Posterior cingulate gyrus (tissue), 11 donors: ENCODE data around the gene CCM2.

Experiments
- DNase-seq, 10 donors: peaks; one replicate each; pipeline versions ENCODE4 v3.0.0 to v3.0.0-alpha.2; 2020 to 2021; ENCODE audit warnings: mixed read lengths in 3 of 10
- intact Hi-C: fragments of 100-400 bp; cut with DNase I; formaldehyde crosslinking; loops from one replicate; pipeline ENCODE4 v1.15.1; 2023

CCM2 gene

GRCh38 chr7:45073786-45074527 lies 74.0 kb downstream of the CCM2 start:
- intact Hi-C loops, result loop anchor here (10.0 kb wide), 1 partner anchor 189 kb away; the partner anchor contains the start of gene PURB
- peak in 8 of 10 donors; percentile 43 to 94 (median 60) for DNase-seq

DNA sequence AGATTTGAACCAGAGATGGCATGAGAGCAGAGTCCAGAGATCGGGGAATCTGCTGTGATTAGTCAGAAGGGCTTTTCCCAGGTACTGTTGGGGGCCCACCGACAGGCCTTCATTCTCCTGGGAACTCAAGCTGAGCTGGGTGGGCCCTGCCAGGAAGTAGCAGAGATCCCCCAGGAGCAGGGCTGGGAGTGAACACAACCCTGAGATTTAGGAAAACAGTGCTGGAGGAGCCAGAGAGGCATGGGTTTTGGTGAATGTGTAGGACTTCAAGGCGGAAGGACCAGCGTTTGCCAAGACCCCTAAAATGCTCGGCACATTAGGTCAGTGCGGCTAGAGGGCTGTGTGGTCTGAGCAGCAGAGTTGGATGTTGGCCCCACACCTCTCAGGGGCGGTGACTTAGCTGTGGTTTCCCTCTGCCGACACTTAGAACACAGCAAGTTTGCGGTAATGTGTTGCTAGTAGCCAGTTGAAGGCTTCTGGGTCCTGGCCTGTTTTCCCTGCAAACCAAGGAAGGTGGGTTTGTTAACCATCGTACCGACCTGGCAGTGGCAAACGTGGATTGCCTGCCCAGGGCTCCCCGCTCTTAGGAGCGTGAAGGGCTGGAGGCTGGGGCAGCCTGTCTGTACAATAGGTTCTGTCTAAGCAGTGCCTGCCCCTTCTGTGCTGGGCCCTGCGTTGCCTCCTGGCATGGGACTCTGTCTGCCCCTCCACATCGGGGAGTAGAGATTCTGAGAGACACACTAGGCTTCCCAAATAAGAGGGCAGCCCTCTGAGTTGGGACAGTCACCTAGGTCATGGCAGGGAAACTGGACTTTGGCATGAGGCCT lies 74.7 kb downstream of the CCM2 start:
- DNase-seq, result peak in 1 of 10 donors; percentile 74
- intact Hi-C loops, result loop anchor here (10.0 kb wide), 1 partner anchor 190 kb away; the partner anchor contains the start of gene PURB

DNA sequence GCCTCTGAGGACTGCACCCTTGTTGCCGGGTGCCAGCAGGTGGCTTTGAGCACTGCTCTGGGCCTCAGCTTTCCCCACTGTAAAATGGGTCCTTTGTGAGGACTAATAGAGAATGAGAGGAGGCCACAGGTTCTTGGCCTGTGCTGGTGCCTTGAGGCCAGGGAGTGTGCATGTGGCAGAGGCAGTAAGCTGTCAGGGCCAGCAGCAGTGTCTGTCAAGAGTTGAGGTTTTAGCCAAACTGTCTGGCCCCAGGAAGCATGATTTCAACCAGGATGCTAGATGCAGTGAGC lies 75.3 kb downstream of the CCM2 start:
- no peak for DNase-seq
- intact Hi-C loops, result loop anchor here (10.0 kb wide), 1 partner anchor 190 kb away; the partner anchor contains the start of gene PURB

DNA sequence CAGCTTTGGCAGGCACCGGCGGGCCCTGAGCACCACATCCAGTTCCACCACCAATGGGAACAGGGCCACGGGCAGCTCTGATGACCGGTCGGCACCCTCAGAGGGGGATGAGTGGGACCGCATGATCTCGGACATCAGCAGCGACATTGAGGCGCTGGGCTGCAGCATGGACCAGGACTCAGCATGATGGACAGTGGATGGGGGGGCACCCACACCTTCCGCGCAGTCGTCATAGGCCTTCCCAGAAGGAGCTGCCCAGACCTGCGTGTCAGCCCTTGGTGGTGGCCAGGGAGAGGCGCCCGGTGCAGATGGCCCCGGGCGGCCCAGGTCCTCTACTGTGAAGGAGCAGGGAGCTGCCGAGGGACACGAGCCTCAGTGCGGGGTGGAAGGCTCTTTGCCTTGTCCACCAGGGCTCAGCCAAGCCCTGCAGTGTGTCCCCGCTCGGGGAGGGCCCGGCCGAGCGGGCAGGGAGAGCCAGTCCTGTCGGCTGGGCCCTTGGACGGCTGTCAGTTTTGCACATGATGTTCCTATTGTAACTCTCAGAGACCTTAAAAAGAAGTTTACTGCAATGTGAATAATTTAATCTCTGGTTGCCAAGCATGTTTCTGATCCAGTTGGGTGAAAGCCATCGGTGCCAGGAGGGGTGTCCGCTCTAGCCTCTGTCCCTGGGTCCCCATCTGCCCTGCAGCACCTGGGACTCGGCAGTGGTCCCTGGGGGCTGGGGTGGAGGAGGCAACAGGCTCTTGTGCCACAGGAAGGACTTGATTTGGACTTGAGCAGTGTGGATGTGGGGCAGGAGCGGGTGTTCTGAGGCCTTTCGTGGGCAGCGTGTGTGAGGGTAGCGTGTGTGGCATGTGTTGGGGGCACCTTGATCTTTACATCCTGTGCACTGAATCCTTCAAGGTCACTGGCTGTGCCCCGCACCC lies 76.1 kb downstream of the CCM2 start:
- DNase-seq, result peak in 3 of 10 donors; percentile 10 to 81 (median 33)
- intact Hi-C loops, result loop anchor here (10.0 kb wide), 1 partner anchor 191 kb away; the partner anchor contains the start of gene PURB

- DNase-seq, result no peak
- intact Hi-C loops, result loop anchor here (10.0 kb wide), 1 partner anchor 192 kb away; the partner anchor contains the start of gene PURB
Measured at GRCh38 chr7:45076946-45077345, 76.9 kb downstream of the CCM2 start.

- no peak for DNase-seq
- intact Hi-C loops, result loop anchor here (10.0 kb wide), 1 partner anchor 193 kb away; the partner anchor contains the start of gene PURB
Measured at GRCh38 chr7:45077579-45077978, 77.6 kb downstream of the CCM2 start.

DNA sequence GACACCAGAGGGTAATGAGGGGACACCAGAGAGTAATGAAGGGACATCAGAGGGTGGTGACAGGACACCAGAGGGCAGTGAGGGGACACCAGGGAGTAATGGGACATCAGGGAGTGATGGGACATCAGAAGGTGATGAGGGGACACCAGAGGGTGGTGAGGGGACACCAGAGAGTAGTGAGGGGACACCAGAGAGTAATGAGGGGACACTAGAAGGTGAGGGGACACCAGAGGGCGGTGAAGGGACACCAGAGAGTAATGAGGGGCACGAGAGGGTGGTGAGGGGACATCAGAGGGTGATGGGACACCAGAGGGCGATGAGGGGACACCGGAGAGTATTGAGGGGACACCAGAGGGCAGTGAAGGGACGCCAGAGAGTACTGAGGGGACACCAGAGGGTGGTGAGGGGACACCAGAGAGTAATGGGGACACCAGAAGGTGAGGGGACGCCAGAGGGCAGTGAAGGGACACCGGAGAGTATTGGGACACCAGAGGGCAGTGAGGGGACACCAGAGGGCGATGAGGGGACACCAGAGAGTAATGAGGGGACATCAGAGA lies 78.2 kb downstream of the CCM2 start:
- DNase-seq, result no peak
- intact Hi-C loops, result loop anchor here (10.0 kb wide), 1 partner anchor 193 kb away; the partner anchor contains the start of gene PURB

GRCh38 chr7:45080265-45080957 lies 80.4 kb downstream of the CCM2 start:
- DNase-seq, result peak in 2 of 10 donors; percentile 72 to 80
- intact Hi-C loops, result loop anchor here (10.0 kb wide), 1 partner anchor 54 kb away; no protein-coding TSS in a partner anchor

- intact Hi-C loops, result loop anchor here (10.0 kb wide), 1 partner anchor 54 kb away; no protein-coding TSS in a partner anchor
- DNase-seq, result peak in 1 of 10 donors; percentile 52
Measured at GRCh38 chr7:45080958-45081669, 81.1 kb downstream of the CCM2 start.

DNA sequence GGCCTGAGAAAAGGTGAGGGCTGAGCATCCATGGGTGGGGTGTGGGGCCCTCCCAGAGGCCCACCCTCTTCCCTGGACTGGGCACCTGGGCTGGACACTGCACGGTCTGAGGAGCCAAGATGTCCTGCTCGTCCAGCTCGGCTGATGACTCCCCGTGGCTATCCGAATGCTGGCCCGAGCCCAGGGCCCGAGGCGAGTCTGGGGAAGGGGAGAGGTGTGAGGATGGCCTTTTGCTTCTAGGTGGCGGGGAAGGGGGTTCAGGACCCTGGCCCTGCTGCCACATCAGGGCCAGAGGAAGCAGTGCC lies 81.6 kb downstream of the CCM2 start:
- DNase-seq, result no peak
- intact Hi-C loops, result loop anchor here (10.0 kb wide), 1 partner anchor 53 kb away; no protein-coding TSS in a partner anchor

DNA sequence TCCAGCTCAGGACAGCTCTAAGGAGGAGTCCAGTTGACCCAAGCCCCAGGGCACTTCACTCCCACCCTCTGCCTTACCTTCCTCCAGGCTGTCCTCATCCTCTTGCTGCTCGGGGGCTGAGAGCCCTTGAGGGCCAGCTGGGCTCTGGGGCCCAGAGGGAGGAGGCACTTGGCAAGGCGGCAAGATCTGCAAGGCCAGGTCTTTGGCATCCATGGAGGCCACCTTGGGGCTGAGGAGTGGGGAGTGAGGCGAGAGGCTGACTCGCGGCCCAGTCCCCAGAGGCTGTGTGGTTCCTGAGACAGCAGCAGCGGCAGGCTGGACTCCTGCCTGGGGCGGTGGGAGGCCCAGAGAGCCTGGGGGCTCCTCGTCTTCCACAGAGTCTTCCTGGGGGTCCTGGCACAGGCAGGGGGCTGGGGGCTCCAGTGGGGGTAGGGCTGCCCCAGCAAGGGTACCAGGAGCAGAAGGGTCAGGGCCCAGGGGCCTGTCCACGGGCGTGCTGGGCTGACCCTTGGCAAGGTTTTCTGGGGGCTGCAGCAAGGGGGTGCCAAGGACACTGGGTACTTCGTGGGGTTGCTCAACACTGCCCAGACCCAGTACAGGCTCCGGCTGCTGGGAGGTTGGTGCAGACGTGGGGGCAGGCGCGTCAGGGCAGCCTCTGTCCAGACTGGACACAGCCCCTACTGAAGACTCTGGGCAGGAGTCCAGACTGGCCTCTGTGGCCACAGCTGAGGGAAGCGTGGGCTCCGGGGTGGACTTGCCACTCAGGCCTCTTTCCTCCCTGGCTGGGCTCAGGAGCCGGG lies 82.2 kb downstream of the CCM2 start:
- DNase-seq, result peak in 9 of 10 donors; percentile 56 to 96 (median 75)
- intact Hi-C loops, result loop anchor here (10.0 kb wide), 1 partner anchor 53 kb away; no protein-coding TSS in a partner anchor

GRCh38 chr7:45082831-45083331 lies 82.9 kb downstream of the CCM2 start:
- intact Hi-C loops, result loop anchor here (10.0 kb wide), 1 partner anchor 52 kb away; no protein-coding TSS in a partner anchor
- DNase-seq, result peak in 2 of 10 donors; percentile 78 to 84

DNA sequence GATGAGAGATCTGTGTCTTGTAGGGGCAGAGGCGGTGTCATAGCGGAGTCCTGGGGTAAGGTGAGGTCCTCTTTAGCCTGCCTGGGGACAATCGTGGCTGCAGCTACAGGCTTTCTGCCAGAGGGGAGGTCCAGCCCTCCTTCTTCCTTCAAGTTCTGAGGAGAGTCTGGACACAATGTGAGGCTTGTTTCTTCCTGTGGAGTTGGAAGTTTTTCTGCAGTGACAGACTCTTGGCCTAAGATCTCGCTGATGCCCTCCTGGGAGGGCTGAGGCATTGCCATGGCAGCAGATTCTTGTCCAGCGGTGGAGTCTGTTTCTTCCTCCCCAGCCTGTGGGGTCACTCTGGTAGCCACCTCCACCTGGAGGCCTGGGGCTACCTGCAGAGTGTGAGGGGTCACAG lies 84.3 kb downstream of the CCM2 start:
- no peak for DNase-seq
- intact Hi-C loops, result loop anchor here (10.0 kb wide), 1 partner anchor 50 kb away; no protein-coding TSS in a partner anchor

GRCh38 chr7:45084901-45085618 lies 85.1 kb downstream of the CCM2 start:
- DNase-seq, result peak in 2 of 10 donors; percentile 80 to 83
- intact Hi-C loops, result loop anchor here (5.0 to 10.0 kb wide), 2 partner anchors 50 to 83 kb away; partner anchors contain the start of gene CCM2

DNA sequence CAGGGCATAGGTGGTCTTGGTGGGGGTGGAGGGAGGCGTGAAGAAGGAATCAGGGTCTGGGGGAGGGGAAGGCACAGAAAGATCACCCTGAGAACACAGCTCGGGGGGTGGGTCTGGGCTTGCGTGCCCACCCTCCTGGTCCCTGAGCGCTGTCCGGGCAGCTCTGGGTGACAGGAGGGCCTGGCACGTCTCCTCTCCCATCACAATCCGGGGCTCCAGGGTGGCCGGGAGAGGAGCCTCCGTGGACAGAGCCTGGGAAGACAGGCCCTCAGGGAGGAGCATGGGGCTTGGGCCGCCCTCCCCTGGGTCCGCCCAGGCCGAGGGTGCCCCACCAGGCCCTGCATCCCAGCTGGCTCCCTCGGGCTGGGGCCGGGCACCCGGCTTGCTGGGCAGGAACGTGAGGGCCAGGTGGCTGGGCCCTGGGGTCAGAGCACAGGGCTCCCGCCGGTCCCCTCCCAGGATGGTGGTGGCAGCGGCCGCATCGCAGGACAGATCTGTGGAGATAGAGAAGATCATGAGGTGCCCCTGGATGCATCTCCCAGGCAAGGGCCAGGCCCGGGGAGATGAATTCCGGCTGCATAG lies 85.7 kb downstream of the CCM2 start:
- peak in 2 of 10 donors; percentile 76 to 82 for DNase-seq
- intact Hi-C loops, result loop anchor here (5.0 to 10.0 kb wide), 2 partner anchors 49 to 83 kb away; partner anchors contain the start of gene CCM2
